GM18505 (cell line): ENCODE measurements around the gene ZNF346.

Source experiments
- ATAC-seq: cut with Tn5 transposase; IDR thresholded peaks from one replicate; pipeline ENCODE4 v1.9.1; 2021; ENCODE audit not compliant: unreplicated experiment
- POLR2A ChIP-seq: IDR thresholded peaks from 4 replicates; pipeline ENCODE4 v1.6.1; 2011; ENCODE audit warnings: borderline replicate concordance; ENCODE audit not compliant: insufficient read depth, insufficient read length; ENCODE audit errors: extremely low read depth

The ZNF346 gene

DNA sequence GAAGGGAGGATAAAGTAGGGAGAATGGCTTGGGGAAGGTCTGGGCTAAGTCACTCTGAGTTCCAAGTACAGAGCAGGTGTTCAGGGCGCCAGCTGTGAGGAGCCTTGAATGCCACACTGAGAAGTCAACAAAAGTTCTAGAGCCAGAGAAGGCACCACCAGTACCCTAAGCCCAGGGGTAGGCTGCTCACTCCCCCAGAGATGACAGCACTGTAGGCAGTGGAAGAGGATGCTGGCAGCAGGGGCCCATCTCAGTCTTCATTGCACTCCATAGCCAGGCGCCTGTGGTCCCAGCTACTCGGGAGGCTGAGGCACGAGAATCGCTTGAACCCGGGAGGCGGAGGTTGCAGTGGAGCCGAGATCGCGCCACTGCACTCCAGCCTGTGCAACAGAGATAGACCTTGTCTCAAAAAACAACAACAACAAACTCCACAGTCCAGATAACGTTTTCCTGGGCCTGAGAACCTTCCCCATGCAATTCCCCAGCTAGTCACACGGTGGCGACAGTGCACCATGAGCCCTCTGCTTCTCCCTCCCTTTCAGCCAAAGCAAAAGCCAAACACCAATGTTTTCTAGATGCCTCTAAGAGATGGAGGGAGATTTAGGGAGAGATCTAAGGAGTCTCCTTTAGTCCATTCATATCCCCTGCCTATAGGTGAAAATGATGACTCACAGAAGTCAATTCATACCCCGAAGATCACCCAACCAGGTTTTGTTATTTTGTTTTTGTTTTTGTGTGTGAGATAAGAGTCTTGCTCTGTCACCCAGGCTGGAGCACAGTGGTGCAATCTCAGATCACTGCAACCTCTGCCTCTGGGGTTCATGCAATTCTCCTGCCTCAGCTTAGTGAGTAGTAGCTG, 91.3 kb downstream of the ZNF346 start:
- ATAC-seq = no peak

DNA sequence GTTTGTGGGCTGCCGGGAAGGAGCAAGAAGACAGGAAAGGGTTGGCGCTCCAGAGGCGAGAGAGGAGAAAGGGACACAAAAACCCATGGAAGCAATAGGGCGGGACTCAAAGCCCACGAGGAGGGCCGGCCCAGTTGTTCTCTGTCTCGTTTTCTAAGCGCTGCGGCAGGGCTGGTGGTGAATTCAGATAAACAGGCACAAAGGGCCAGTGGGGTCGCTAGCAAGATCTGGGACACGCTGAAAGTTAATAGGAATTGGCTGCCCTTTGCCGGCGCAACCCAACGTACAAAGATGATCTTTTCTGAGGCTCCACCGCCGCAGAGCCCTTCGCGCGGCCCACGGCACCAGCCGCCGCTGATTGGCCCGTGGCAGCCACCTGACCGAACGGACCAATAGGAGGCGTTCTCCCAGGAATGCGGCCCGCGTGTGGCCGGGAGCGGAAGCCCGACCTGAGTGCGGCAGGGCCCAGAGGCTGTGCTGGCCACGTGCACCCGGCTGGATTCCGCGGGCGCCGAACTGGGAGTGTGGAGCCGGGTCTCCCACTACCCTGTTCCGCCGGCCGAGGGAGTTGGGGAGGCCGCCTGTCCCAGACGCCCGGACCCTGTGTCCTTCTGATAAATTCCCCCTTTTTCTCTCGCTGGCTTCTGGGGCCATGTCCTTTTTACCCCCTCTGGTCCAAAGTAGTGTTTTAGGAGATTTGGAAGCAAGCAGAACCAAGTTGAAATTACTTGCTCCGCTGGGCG, 94.3 kb downstream of the ZNF346 start:
- TF ChIP-seq POLR2A = no peak

More for the DNA sequence above, 91.3 kb downstream of the ZNF346 start:
- TF ChIP-seq POLR2A = no peak

DNA sequence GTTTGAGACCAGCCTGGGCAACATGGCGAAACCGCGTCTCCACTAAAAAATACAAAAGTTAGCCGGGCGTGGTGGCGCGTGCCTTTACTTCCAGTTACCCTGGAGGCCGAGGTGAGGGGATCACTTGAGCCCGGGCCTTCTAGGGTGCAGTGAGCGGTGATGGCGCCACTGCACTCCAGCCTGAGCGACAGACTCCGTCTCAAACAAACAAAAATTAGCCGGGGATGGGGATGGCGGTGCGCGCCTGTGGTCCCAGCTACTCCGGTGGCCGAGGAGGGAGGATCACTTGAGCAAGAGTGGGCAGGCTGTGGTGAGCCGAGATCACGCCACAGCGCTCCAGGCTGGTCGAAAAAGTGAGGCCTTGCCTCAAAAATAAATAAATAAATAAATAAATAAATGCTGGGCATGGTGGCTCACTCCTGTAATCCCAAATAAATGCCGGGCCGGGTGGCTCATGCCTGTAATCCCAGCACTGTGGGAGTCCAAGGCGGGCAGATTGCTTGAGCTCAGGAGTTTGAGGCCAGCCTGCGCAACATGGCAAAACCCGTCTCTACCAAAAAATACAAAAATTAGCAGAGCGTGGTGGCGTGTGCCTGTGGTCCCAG, 95.0 kb downstream of the ZNF346 start:
- no peak for TF ChIP-seq POLR2A
- no peak for ATAC-seq

More for the DNA sequence above, 94.3 kb downstream of the ZNF346 start:
- ATAC-seq = no peak

DNA sequence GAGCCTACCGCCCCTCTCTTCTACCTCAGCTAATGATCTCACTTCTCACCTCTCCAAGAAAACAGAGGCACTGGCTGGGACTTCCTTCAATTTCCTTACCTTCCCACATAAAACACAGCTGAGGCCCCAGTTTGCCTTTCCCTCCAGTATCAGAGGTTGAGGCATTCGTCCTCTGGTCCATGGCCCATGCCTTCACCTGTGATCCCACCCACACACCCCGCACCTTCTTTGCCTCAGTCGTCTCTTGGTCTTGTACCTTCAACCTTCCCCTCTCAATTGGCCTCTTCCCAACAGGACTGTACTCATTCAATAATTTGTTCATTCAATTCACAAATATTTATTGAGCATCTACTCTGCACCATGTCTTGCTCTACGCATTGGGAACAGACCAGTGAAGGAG, 100.1 kb downstream of the ZNF346 start:
- no peak for ATAC-seq
- no peak for TF ChIP-seq POLR2A

DNA sequence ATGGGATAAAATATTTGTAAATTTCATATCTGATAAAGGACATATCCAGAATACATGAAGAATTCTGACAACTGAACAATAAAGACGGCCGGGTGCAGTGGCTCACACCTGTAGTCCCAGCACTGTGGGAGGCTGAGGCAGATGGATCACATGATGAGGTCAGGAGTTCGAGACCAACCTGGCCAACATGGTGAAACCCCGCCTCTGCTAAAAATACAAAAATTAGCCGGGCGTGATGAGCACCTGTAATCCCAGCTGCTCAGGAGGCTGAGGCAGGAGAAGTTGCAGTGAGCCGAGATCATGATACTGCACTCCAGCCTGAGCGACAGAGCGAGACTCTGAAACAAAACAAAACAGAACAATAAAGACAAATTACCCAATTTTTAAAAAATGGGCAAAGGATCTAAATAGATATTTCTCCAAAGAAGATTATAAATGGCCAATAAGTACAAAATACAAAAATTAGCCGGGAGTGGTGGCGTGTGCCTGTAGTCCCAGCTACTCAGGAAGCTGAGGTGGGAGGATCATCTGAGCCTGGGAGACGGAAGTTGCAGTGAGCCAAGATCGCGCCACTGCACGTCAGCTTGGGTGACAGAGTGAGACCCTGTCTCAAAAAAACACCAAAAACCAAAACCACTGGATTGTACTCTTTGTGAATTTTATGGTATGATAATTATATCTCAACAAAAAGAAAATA, 101.4 kb downstream of the ZNF346 start:
- peak; percentile 38 for TF ChIP-seq POLR2A
- no peak for ATAC-seq

DNA sequence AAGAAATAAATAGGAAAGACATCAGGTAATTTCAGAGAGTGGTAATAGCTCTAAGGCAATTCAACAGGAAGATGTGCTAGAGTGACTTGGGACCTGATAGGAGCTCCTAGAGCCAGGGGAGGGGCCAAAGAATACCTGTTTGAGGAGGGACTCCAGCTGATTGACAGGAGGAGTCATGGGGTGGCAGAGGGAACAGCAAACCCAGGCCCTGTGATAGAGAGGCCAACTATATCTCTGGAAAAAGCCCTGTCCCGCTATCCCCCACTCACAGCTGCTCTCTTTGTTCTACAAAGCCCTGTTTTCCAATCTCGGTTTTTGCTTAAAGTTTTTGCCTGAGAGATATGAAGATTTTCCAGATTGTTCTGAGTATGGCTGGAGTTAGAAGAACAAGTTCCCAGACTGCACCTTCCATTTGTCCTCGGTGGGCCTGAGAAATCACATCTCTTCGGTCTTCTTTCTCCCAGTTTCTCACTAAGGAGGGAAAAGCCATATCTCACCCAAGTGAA, 102.0 kb downstream of the ZNF346 start:
- peak; percentile 3 for TF ChIP-seq POLR2A
- no peak for ATAC-seq

DNA sequence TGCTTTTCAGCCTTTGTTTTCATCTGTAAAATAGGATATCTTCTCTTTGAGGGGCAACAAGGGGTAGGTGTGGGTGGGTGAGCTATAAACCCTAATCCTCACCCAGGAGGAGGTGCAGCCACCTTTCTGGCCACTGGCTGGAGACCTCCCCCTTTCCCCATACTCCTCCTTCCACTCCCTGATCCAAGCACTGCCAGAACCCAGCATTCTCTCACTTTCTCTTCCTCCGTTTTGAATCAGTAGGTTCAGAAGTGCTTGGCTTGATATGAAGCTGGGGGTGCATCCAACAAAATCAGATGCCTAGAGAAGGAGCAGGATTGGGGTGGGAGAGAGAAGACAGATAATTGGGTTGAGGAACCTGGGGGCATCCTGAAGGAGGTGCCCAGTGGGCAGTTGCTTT, 104.3 kb downstream of the ZNF346 start:
- TF ChIP-seq POLR2A = no peak

DNA sequence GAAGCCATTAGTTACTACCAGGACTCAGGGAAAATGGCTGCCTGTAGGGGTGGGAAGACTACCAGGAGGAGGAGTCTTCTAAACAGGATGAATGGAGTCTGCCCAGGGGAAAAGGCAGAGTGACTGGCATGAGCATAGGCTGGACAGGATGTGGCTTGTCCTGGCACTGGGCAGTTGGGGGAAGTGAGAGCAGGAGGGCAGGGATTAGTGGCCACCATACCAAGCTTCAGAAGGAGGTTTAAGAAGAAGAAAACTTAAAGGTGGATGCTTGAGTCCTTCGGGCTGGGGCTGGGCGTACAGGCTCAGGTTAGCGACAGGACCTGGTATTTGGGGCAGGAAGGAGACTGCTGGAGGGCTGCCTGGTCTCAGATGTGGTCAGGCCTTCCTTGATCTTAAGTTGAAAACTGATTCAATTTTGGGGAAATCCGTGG, 106.1 kb downstream of the ZNF346 start:
- no peak for ATAC-seq
- no peak for TF ChIP-seq POLR2A

More for the DNA sequence above, 104.3 kb downstream of the ZNF346 start:
- ATAC-seq = no peak

DNA sequence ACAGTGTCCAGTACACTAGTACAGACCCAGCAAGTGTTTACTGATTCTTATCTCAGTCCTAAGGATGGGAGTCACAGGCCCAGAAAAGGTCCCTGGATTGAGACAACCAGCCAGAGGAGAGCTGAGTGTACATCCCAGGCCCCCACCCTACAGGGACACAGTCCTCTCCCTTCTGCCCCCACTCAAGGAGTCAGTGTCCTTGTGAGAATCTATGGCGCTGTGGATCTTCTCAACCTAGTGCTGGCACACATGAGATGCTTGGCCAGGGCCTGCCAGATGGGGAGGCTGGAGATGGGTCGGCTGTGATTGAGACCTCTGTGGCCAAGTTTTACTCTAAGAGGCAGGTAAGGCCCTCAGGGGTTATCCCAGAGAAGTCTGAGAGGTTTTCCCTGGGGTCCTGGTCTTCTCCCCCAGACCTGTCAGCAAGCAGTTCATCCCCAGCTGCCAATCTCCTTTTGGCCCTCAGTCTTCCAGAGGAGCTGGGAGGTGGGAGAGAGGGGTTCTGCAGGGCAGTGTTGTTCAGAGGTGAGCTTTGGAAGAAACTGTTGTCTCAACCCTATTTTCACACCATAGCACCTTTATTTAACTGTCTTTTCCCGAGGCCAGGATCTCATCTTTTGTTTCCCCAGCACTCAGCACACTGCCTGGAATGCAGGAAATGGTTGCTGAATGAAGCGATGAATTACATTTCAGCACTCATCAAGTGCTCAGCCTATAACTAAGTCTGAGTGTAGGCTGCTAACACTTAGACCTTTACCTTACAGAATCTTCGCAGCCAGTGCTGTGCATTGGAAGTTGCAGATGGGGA, 107.9 kb downstream of the ZNF346 start:
- no peak for ATAC-seq

More for the DNA sequence above, 107.9 kb downstream of the ZNF346 start:
- TF ChIP-seq POLR2A = no peak
